A549 (cell line): ENCODE measurements around the gene DYNLT4. TPM values are rescaled to one million over a fixed set of nuclear protein-coding genes. Genes with fewer than 3 reads are reported as not detected.

Source experiments
- BHLHE40 ChIP-seq: IDR thresholded peaks from 2 replicates; pipeline ENCODE4 v1.6.1; 2012; ENCODE audit warnings: low read depth, low read length, inconsistent platforms
- CBX2 ChIP-seq: fragments of 200-600 bp; sonication (generic); IDR thresholded peaks from 2 replicates; pipeline ENCODE4 v1.6.1; 2016; ENCODE audit warnings: low read depth, mild to moderate bottlenecking, borderline replicate concordance
- CBX8 ChIP-seq: fragments of 200-600 bp; sonication (generic); IDR thresholded peaks from 2 replicates; pipeline ENCODE4 v1.6.1; 2016
- CEBPB ChIP-seq, 2 experiments: fragments of >200 bp in 1 of 2; sonication (Bioruptor Twin) in 1 of 2; formaldehyde crosslinking in 1 of 2; IDR thresholded peaks; 2 replicates each; pipeline ENCODE4 v1.6.1; 2012 to 2016
- CHD2 ChIP-seq: fragments of 150-350 bp; IDR thresholded peaks from 2 replicates; pipeline ENCODE4 v1.6.1; 2014; ENCODE audit warnings: low read length; ENCODE audit not compliant: partially characterized antibody
- EHMT2 ChIP-seq: fragments of 200-600 bp; sonication (generic); IDR thresholded peaks from 2 replicates; pipeline ENCODE4 v1.6.1; 2016; ENCODE audit warnings: antibody characterized with exemption, low read depth, mild to moderate bottlenecking, moderate library complexity
- FOSL2 ChIP-seq, 2 experiments: fragments of 450-650 bp in 1 of 2; fragments of >200 bp in 1 of 2; sonication (Bioruptor Twin) in 1 of 2; formaldehyde crosslinking; IDR thresholded peaks; 2 replicates each; pipeline versions ENCODE4 v1.5.0 to v1.6.1; 2016 to 2020; ENCODE audit warnings: mild to moderate bottlenecking in 1 of 2, moderate library complexity in 1 of 2
- FOXS1 ChIP-seq: fragments of 250-450 bp; sonication (Bioruptor Pico); IDR thresholded peaks from 2 replicates; pipeline ENCODE4 v1.5.0; 2020; ENCODE audit warnings: mild to moderate bottlenecking, moderate library complexity
- GATA3 ChIP-seq: IDR thresholded peaks from 2 replicates; pipeline ENCODE4 v1.6.1; 2012; ENCODE audit warnings: borderline replicate concordance
- HDAC2 ChIP-seq: fragments of 200-600 bp; sonication (generic); IDR thresholded peaks from 2 replicates; pipeline ENCODE4 v1.6.1; 2016
- HOXA7 ChIP-seq: fragments of 250-450 bp; sonication (Bioruptor Pico); IDR thresholded peaks from 2 replicates; pipeline ENCODE4 v1.5.0; 2020; ENCODE audit warnings: mild to moderate bottlenecking, moderate library complexity
- JUN ChIP-seq, 2 experiments: fragments of >200 bp; sonication (Bioruptor Twin); formaldehyde crosslinking; IDR thresholded peaks; 2 replicates in 1 of 2; 3 replicates in 1 of 2; pipeline ENCODE4 v1.6.1; 2016 to 2017
- JUNB ChIP-seq: fragments of >200 bp; sonication (Bioruptor Twin); formaldehyde crosslinking; IDR thresholded peaks from 2 replicates; pipeline ENCODE4 v1.6.1; 2016
- KDM5A ChIP-seq: fragments of 200-600 bp; sonication (generic); IDR thresholded peaks from 2 replicates; pipeline ENCODE4 v1.6.1; 2016; ENCODE audit warnings: antibody characterized with exemption, mild to moderate bottlenecking
- MAFK ChIP-seq: fragments of 450-650 bp; IDR thresholded peaks from 2 replicates; pipeline ENCODE4 v1.6.1; 2014; ENCODE audit not compliant: partially characterized antibody
- MAZ ChIP-seq: fragments of 150-350 bp; IDR thresholded peaks from 2 replicates; pipeline ENCODE4 v1.6.1; 2014; ENCODE audit warnings: antibody characterized with exemption, low read depth, low read length, borderline replicate concordance
- NFE2L2 ChIP-seq: fragments of 150-350 bp; conservative IDR thresholded peaks from 2 replicates; pipeline ENCODE4 v1.6.1; 2014; ENCODE audit warnings: low read length
- NR3C1 ChIP-seq: fragments of >200 bp; sonication (Bioruptor Twin); formaldehyde crosslinking; IDR thresholded peaks from 3 replicates; pipeline ENCODE4 v1.6.1; 2017
- SMC3 ChIP-seq: fragments of >200 bp; sonication (Bioruptor Twin); formaldehyde crosslinking; IDR thresholded peaks from 3 replicates; pipeline ENCODE4 v1.6.1; 2018; ENCODE audit warnings: inconsistent platforms
- ZFP36 ChIP-seq: fragments of 450-650 bp; IDR thresholded peaks from 2 replicates; pipeline ENCODE4 v1.6.1; 2014; ENCODE audit warnings: borderline replicate concordance; ENCODE audit not compliant: partially characterized antibody
- ZNF302 ChIP-seq: fragments of 250-450 bp; sonication (Bioruptor Pico); IDR thresholded peaks from 2 replicates; pipeline ENCODE4 v1.9.0; 2021; ENCODE audit warnings: inconsistent platforms, mild to moderate bottlenecking, moderate library complexity
- polyA plus RNA-seq, 4 experiments: library from polyadenylated mRNA; depleted of rRNA in 3 of 4; stranded (reverse); fragments of >200 nt; fragmentation: RNase III in 1 of 4; extraction: RNeasy Plus Mini Kit Qiagen cat#74134 plus additional on column Dnase treatment in 1 of 4; gene quantifications; 2 replicates in 3 of 4; 3 replicates in 1 of 4; pipeline ENCODE4 v1.2.3, GENCODE V29; 2011 to 2017
- TF ChIP-seq, protein P1 (sequence below): fragments of >200 bp; sonication (Bioruptor Twin); formaldehyde crosslinking; IDR thresholded peaks from 3 replicates; pipeline ENCODE4 v1.5.1; 2016
- TF ChIP-seq, protein P2 (sequence below): fragments of >200 bp; sonication (Bioruptor Twin); formaldehyde crosslinking; IDR thresholded peaks from 3 replicates; pipeline ENCODE4 v1.6.1; 2016
- TF ChIP-seq, protein P3 (sequence below): fragments of 250-450 bp; sonication (Bioruptor Pico); IDR thresholded peaks from 2 replicates; pipeline ENCODE4 v1.5.0; 2020; ENCODE audit warnings: low read depth, mild to moderate bottlenecking, moderate library complexity
- TF ChIP-seq, protein P4 (sequence below): fragments of 200-600 bp; sonication (generic); IDR thresholded peaks from 2 replicates; pipeline ENCODE4 v1.6.1; 2016; ENCODE audit warnings: antibody characterized with exemption, mild to moderate bottlenecking, moderate library complexity
- TF ChIP-seq, protein P5 (sequence below): IDR thresholded peaks from 2 replicates; pipeline ENCODE4 v1.6.1; 2012

The DYNLT4 gene
- polyA plus RNA-seq, 2 of the 4 experiments (the other 2 are of a cell fraction) = 0.12 to 0.21 TPM

DNA sequence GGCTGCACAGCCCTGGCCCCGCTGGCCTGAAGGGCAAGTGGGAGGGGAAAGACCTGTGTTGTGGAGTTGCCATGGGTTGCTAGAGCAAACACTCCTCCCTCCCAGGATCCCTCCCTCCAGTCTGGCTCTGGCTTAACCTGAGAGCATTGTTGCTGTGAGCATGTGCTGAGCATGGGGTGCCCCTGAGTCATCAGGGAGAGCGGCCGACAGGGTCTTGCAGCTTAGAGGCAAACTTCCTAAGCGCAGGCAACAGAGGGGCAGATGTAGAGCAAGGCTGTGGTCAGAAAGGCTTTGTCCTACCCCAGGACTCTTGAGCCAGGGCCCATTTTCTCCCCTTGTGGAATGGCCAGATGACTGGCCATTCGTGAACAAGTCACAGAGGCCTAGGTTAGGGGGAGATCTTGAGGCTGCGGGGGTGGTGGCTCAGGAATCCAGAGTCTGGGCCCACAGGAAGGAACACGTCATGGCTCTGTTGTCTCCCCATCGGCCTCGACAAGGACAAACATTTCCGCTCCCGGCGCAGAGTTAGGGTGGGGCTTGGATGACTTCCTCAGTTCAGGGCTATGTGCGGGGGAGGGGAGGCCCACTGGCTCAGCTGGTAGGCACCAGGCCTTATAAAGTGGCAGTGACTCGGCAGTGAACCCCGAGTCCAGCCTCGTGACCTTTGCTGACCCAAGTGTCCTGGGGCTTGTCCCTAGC, 362 bp upstream of the DYNLT4 start (continued):
- TF ChIP-seq CHD2 (no peak), NFE2L2 (peak; percentile 31; the same call in 1 of the 2 replicates), BHLHE40 (no peak), MAZ (no peak), CBX8 (no peak), CEBPB (IDR thresholded peaks at IDR 0.05) (peak in 1 of 2 experiments; percentile 3; a peak in 1 of 4 replicates), NR3C1 (no peak), KDM5A (no peak), FOXS1 (CRISPR knock-in tag) (no peak), HDAC2 (no peak), CBX2 (no peak), EHMT2 (no peak), SMC3 (no peak), JUNB (peak; percentile 55), MAFK (no peak), GATA3 (peak; percentile 40; the same call in 1 of the 2 replicates), FOSL2 (IDR thresholded peaks at IDR 0.05) (peak; percentile 32; the same call in 1 of the 2 replicates), FOSL2 (CRISPR knock-in tag; IDR thresholded peaks at IDR 0.05) (peak; percentile 86), HOXA7 (CRISPR knock-in tag) (0 out of 2 replicates have a peak, but pooled peaks have one; percentile 6), JUN (IDR thresholded peaks at IDR 0.05) (peak; percentile 74 to 81; a peak in 4 of 5 replicates), ZFP36 (no peak), ZNF302 (CRISPR knock-in tag) (peak; percentile 89)
- TF ChIP-seq, protein P1, sequence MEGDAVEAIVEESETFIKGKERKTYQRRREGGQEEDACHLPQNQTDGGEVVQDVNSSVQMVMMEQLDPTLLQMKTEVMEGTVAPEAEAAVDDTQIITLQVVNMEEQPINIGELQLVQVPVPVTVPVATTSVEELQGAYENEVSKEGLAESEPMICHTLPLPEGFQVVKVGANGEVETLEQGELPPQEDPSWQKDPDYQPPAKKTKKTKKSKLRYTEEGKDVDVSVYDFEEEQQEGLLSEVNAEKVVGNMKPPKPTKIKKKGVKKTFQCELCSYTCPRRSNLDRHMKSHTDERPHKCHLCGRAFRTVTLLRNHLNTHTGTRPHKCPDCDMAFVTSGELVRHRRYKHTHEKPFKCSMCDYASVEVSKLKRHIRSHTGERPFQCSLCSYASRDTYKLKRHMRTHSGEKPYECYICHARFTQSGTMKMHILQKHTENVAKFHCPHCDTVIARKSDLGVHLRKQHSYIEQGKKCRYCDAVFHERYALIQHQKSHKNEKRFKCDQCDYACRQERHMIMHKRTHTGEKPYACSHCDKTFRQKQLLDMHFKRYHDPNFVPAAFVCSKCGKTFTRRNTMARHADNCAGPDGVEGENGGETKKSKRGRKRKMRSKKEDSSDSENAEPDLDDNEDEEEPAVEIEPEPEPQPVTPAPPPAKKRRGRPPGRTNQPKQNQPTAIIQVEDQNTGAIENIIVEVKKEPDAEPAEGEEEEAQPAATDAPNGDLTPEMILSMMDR = no peak
- TF ChIP-seq, protein P2, sequence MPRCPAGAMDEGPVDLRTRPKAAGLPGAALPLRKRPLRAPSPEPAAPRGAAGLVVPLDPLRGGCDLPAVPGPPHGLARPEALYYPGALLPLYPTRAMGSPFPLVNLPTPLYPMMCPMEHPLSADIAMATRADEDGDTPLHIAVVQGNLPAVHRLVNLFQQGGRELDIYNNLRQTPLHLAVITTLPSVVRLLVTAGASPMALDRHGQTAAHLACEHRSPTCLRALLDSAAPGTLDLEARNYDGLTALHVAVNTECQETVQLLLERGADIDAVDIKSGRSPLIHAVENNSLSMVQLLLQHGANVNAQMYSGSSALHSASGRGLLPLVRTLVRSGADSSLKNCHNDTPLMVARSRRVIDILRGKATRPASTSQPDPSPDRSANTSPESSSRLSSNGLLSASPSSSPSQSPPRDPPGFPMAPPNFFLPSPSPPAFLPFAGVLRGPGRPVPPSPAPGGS = no peak
- TF ChIP-seq, protein P3, sequence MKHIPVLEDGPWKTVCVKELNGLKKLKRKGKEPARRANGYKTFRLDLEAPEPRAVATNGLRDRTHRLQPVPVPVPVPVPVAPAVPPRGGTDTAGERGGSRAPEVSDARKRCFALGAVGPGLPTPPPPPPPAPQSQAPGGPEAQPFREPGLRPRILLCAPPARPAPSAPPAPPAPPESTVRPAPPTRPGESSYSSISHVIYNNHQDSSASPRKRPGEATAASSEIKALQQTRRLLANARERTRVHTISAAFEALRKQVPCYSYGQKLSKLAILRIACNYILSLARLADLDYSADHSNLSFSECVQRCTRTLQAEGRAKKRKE (CRISPR knock-in tag) = peak; percentile 73
- TF ChIP-seq, protein P4, sequence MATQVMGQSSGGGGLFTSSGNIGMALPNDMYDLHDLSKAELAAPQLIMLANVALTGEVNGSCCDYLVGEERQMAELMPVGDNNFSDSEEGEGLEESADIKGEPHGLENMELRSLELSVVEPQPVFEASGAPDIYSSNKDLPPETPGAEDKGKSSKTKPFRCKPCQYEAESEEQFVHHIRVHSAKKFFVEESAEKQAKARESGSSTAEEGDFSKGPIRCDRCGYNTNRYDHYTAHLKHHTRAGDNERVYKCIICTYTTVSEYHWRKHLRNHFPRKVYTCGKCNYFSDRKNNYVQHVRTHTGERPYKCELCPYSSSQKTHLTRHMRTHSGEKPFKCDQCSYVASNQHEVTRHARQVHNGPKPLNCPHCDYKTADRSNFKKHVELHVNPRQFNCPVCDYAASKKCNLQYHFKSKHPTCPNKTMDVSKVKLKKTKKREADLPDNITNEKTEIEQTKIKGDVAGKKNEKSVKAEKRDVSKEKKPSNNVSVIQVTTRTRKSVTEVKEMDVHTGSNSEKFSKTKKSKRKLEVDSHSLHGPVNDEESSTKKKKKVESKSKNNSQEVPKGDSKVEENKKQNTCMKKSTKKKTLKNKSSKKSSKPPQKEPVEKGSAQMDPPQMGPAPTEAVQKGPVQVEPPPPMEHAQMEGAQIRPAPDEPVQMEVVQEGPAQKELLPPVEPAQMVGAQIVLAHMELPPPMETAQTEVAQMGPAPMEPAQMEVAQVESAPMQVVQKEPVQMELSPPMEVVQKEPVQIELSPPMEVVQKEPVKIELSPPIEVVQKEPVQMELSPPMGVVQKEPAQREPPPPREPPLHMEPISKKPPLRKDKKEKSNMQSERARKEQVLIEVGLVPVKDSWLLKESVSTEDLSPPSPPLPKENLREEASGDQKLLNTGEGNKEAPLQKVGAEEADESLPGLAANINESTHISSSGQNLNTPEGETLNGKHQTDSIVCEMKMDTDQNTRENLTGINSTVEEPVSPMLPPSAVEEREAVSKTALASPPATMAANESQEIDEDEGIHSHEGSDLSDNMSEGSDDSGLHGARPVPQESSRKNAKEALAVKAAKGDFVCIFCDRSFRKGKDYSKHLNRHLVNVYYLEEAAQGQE = no peak
- TF ChIP-seq, protein P5, sequence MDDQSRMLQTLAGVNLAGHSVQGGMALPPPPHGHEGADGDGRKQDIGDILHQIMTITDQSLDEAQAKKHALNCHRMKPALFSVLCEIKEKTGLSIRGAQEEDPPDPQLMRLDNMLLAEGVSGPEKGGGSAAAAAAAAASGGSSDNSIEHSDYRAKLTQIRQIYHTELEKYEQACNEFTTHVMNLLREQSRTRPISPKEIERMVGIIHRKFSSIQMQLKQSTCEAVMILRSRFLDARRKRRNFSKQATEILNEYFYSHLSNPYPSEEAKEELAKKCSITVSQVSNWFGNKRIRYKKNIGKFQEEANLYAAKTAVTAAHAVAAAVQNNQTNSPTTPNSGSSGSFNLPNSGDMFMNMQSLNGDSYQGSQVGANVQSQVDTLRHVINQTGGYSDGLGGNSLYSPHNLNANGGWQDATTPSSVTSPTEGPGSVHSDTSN = peak; percentile 74
